Fibroblast of villous mesenchyme (primary cell): Measurements from ENCODE around the gene BARHL1. TPM values are rescaled to one million over a fixed set of nuclear protein-coding genes. Genes with fewer than 3 reads are reported as not detected.

Source experiments
- total RNA-seq: library from RNA; depleted of rRNA; stranded (reverse); fragments of >200 nt; gene quantifications from 2 replicates; pipeline ENCODE4 v1.2.3, GENCODE V29; 2012

The BARHL1 gene
- total RNA-seq, 1 donor: not detected

Other genes with a start within 250 kb of the BARHL1 start
- 77.6 and 89.8 TPM in 2 replicates for gene SETX, start 227.6 kb upstream of the BARHL1 start, total RNA-seq
- 5.2 and 6.9 TPM in 2 replicates for gene TTF1, start 175.8 kb upstream of the BARHL1 start, total RNA-seq
- under 0.01 TPM in 1 of 2 replicates, not detected in the other for gene CFAP77, start 172.4 kb upstream of the BARHL1 start, total RNA-seq
- gene DDX31, start 87.4 kb downstream of the BARHL1 start, total RNA-seq: 13.9 and 19.4 TPM in 2 replicates
- gene GTF3C4, start 87.9 kb downstream of the BARHL1 start, total RNA-seq: 18.4 and 22.9 TPM in 2 replicates